Measurements from ENCODE around the gene CREB3. TPM values are rescaled to one million over a fixed set of nuclear protein-coding genes. Genes with fewer than 3 reads are reported as not detected.

The CREB3 gene
- polyA plus RNA-seq, 3 donors, result 17.4 to 38.7 (median 32.2) TPM

DNA sequence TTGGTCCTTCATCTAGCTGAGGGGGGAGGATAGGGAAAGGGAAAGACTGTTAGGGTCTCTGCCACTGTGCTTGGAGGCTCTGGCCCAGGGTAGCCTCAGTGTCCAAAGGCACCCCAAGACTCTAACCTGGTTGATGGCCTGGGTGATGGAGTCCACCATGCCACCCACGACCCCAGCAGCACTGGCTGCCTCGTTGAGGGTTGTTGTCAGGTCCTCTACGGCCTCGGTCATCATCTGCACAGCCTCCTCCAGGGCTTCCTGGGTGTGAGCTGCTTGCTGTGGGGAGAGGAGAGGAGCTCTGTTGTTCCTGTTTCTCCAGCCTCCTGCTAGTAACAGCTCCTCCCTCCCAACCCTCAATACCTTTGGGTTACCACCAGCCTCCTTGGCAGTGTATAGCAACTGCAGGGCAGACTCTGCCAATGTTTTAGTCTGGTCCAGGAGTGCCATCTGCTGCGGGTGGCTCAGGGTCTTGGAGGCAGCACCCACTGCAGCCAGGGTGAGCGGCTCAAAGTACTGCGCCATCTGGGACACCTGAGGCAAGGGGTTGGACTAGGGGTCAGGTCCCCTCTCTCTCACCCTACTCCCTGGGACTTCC lies 26.5 kb upstream of the CREB3 start:
- no peak overlapping the region for H3K4me3 Mint-ChIP-seq
- peaks cover 0 to 2% (median 0%) of the 10 kb centered on the region in 7 donors for H3K9me3 Mint-ChIP-seq
- Histone ChIP-seq H3K9me3 (replicated peaks in 1 of 2; ENCODE audit: control insufficient read depth in 1 of 2, insufficient read depth in 1 of 2, low read length in 2 of 2) (no peaks in the 10 kb centered on the region), H3K36me3 (replicated peaks in 1 of 2; ENCODE audit: control insufficient read depth in 1 of 2, insufficient read depth in 2 of 2, low read length in 2 of 2) (peaks cover 94 to 99% of the 10 kb centered on the region in 2 donors), H2AFZ (ENCODE audit: insufficient read depth, low read depth, low read length, poor library complexity, severe bottlenecking) (no peak overlapping the region), H3K79me2 (ENCODE audit: insufficient read depth, low read length) (no peaks in the 10 kb centered on the region), H4K20me1 (ENCODE audit: insufficient read depth, low read length) (peaks cover 97% of the 10 kb centered on the region), H3K27ac (ENCODE audit: low read depth in 1 of 2, low read length in 2 of 2) (peak overlapping the region in 1 of 2 donors; percentile 5), H3K4me3 (replicated peaks in 1 of 3; ENCODE audit: low read depth in 2 of 3, low read length in 3 of 3) (no peak overlapping the region), H3K4me1 (ENCODE audit: control insufficient read depth in 1 of 2, insufficient read depth in 2 of 2, low read length in 2 of 2) (no peaks in the 10 kb centered on the region), H3K9ac (ENCODE audit: insufficient read depth, low read length, poor library complexity, severe bottlenecking) (no peak overlapping the region), H3K4me2 (replicated peaks; ENCODE audit: extremely low read depth, low read length, poor library complexity, severe bottlenecking) (no peak overlapping the region), H3K27me3 (ENCODE audit: control insufficient read depth in 2 of 2, insufficient read depth in 2 of 2, low read length in 2 of 2) (no peaks in the 10 kb centered on the region)
- no peaks in the 10 kb centered on the region for H3K27me3 Mint-ChIP-seq (ENCODE audit: low read depth in 3 of 3)
- intact Hi-C loops (cut with micrococcal nuclease), result no loop called here
- peaks cover 0 to 77% of the 10 kb centered on the region in 2 donors for H3K36me3 Mint-ChIP-seq
- 100% methylated on average over 2 of the region's 7 CpGs for WGBS (ENCODE audit: insufficient coverage)
- TF ChIP-seq, protein P1, sequence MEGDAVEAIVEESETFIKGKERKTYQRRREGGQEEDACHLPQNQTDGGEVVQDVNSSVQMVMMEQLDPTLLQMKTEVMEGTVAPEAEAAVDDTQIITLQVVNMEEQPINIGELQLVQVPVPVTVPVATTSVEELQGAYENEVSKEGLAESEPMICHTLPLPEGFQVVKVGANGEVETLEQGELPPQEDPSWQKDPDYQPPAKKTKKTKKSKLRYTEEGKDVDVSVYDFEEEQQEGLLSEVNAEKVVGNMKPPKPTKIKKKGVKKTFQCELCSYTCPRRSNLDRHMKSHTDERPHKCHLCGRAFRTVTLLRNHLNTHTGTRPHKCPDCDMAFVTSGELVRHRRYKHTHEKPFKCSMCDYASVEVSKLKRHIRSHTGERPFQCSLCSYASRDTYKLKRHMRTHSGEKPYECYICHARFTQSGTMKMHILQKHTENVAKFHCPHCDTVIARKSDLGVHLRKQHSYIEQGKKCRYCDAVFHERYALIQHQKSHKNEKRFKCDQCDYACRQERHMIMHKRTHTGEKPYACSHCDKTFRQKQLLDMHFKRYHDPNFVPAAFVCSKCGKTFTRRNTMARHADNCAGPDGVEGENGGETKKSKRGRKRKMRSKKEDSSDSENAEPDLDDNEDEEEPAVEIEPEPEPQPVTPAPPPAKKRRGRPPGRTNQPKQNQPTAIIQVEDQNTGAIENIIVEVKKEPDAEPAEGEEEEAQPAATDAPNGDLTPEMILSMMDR (IDR thresholded peaks at IDR 0.05), result no peak
- DNase-seq, result no peak
- H3K27ac Mint-ChIP-seq, result peak overlapping the region in 2 of 7 donors; percentile 14 to 50
- no peaks in the 10 kb centered on the region for H3K4me1 Mint-ChIP-seq

DNA sequence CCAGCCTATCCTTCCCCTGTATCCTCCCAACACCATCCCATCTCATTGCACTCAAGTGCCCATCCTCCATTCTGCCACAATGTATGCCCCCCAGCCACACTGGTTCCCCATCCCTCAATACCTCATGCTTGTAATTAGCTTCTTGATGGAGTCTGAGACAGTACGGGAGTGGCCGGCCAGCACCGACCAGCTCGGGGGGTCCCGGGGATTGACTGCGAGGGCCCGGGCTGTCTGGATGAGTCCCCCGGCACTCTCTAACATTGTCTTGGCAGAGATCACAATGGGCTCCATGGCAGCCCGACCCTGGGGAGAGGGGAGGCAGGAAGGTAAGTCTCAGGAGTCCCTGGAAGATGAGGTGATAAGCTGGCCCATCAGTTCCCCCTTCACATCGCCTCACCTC lies 25.5 kb upstream of the CREB3 start:
- H3K4me1 Mint-ChIP-seq, result no peaks in the 10 kb centered on the region
- H3K4me3 ChIP-seq (replicated peaks in 1 of 3; ENCODE audit: low read depth in 2 of 3, low read length in 3 of 3), result no peak overlapping the region
- H3K36me3 Mint-ChIP-seq, result peaks cover 0 to 87% of the 10 kb centered on the region in 2 donors
- H3K27me3 ChIP-seq (ENCODE audit: control insufficient read depth in 2 of 2, insufficient read depth in 2 of 2, low read length in 2 of 2), result no peaks in the 10 kb centered on the region
- H2AFZ ChIP-seq (ENCODE audit: insufficient read depth, low read depth, low read length, poor library complexity, severe bottlenecking), result no peak overlapping the region
- peaks cover 97% of the 10 kb centered on the region for H4K20me1 ChIP-seq (ENCODE audit: insufficient read depth, low read length)
- no peak overlapping the region for H3K4me3 Mint-ChIP-seq
- no peaks in the 10 kb centered on the region for H3K27me3 Mint-ChIP-seq (ENCODE audit: low read depth in 3 of 3)
- H3K27ac ChIP-seq (ENCODE audit: low read depth in 1 of 2, low read length in 2 of 2), result peak overlapping the region in 1 of 2 donors; percentile 5
- no peak overlapping the region for H3K9ac ChIP-seq (ENCODE audit: insufficient read depth, low read length, poor library complexity, severe bottlenecking)
- no peak overlapping the region for H3K4me2 ChIP-seq (replicated peaks; ENCODE audit: extremely low read depth, low read length, poor library complexity, severe bottlenecking)
- WGBS (ENCODE audit: insufficient coverage), result 100% methylated on average over 1 of the region's 10 CpGs
- TF ChIP-seq, protein P1 (IDR thresholded peaks at IDR 0.05), result no peak
- H3K79me2 ChIP-seq (ENCODE audit: insufficient read depth, low read length), result no peaks in the 10 kb centered on the region
- H3K4me1 ChIP-seq (ENCODE audit: control insufficient read depth in 1 of 2, insufficient read depth in 2 of 2, low read length in 2 of 2), result no peaks in the 10 kb centered on the region
- peaks cover 94 to 99% of the 10 kb centered on the region in 2 donors for H3K36me3 ChIP-seq (replicated peaks in 1 of 2; ENCODE audit: control insufficient read depth in 1 of 2, insufficient read depth in 2 of 2, low read length in 2 of 2)
- peak overlapping the region in 4 of 7 donors; percentile 7 to 54 (median 21) for H3K27ac Mint-ChIP-seq
- peaks cover 0 to 2% (median 0%) of the 10 kb centered on the region in 7 donors for H3K9me3 Mint-ChIP-seq
- no peaks in the 10 kb centered on the region for H3K9me3 ChIP-seq (replicated peaks in 1 of 2; ENCODE audit: control insufficient read depth in 1 of 2, insufficient read depth in 1 of 2, low read length in 2 of 2)
- DNase-seq, result no peak
- intact Hi-C loops (cut with micrococcal nuclease), result no loop called here
